Measurements from ENCODE around the gene FAM163B. TPM values are rescaled to one million over a fixed set of nuclear protein-coding genes. Genes with fewer than 3 reads are reported as not detected.

The FAM163B gene
- total and polyA plus RNA-seq, 2 donors (not counting 1 experiment from before 2014, with no cell fraction given) = not detected

GRCh38 chr9:133543772-133544467, 65.3 kb downstream of the FAM163B start:
- Histone ChIP-seq H3K9me3 (ENCODE audit: control extremely low read depth in 1 of 3, control insufficient read depth in 2 of 3, insufficient read depth in 1 of 3, low read length in 2 of 3) (no peaks in the 10 kb centered on the region), H3K4me2 (replicated peaks; ENCODE audit: low read depth, low read length, poor library complexity, severe bottlenecking) (no peak overlapping the region), H3K27me3 (replicated peaks in 1 of 4; ENCODE audit: control extremely low read depth in 1 of 4, control insufficient read depth in 3 of 4, insufficient read depth in 4 of 4, low read length in 3 of 4) (peaks cover 0 to 15% (median 6%) of the 10 kb centered on the region in 4 experiments), H3K4me1 (ENCODE audit: control insufficient read depth in 2 of 2, insufficient read depth in 2 of 2, low read length in 2 of 2) (peaks cover 12 to 14% of the 10 kb centered on the region in 2 donors), H3K9ac (ENCODE audit: low read length) (no peak overlapping the region), H3K4me3 (ENCODE audit: control extremely low read depth in 1 of 5, extremely low read depth in 1 of 5, insufficient read depth in 1 of 5, low read depth in 2 of 5, low read length in 4 of 5) (no peak overlapping the region), H3K79me2 (ENCODE audit: control insufficient read depth, insufficient read depth, low read length) (no peaks in the 10 kb centered on the region), H2AFZ (ENCODE audit: insufficient read depth, low read depth, low read length, poor library complexity, severe bottlenecking) (no peak overlapping the region), H3K36me3 (replicated peaks in 1 of 2; ENCODE audit: control extremely low read depth in 1 of 2, control insufficient read depth in 1 of 2, extremely low read depth in 1 of 2, insufficient read depth in 2 of 2, low read length in 1 of 2) (no peaks in the 10 kb centered on the region), H4K20me1 (ENCODE audit: control insufficient read depth, insufficient read depth, low read length, poor library complexity, severe bottlenecking) (no peaks in the 10 kb centered on the region), H3K27ac (ENCODE audit: low read length in 2 of 2) (no peak overlapping the region)
- no peak overlapping the region for H3K4me3 Mint-ChIP-seq
- DNase-seq (no peak), ATAC-seq (ENCODE audit: low read depth) (no peak)
- ChIA-PET POLR2A (no interaction called here), CTCF (no interaction called here)
- no peaks in the 10 kb centered on the region for H3K9me3 Mint-ChIP-seq (ENCODE audit: insufficient read depth)
- intact Hi-C loops (cut with micrococcal nuclease) = no loop called here
- WGBS (ENCODE audit: insufficient coverage) = 83% methylated on average over 16 of the region's 16 CpGs
- H3K27ac Mint-ChIP-seq = no peak overlapping the region
- peaks cover 15% of the 10 kb centered on the region for H3K4me1 Mint-ChIP-seq
- no peak for TF ChIP-seq CTCF (IDR thresholded peaks at IDR 0.05)
- no peak for TF ChIP-seq EZH2 (IDR thresholded peaks at IDR 0.05; ENCODE audit: borderline replicate concordance, insufficient read depth, low read depth, low read length, poor library complexity, severe bottlenecking)
- H3K27me3 Mint-ChIP-seq = peaks cover 20% of the 10 kb centered on the region

- POLR2A ChIA-PET = no interaction called here
- H3K9ac ChIP-seq (ENCODE audit: low read length) = no peak overlapping the region
- Mint-ChIP-seq H3K4me3 (no peak overlapping the region), H3K9me3 (ENCODE audit: insufficient read depth) (no peaks in the 10 kb centered on the region), H3K27ac (no peak overlapping the region), H3K27me3 (peaks cover 13% of the 10 kb centered on the region), H3K4me1 (peaks cover 15% of the 10 kb centered on the region)
- H3K79me2 ChIP-seq (ENCODE audit: control insufficient read depth, insufficient read depth, low read length) = no peaks in the 10 kb centered on the region
- H3K4me1 ChIP-seq (ENCODE audit: control insufficient read depth in 2 of 2, insufficient read depth in 2 of 2, low read length in 2 of 2) = peaks cover 12 to 14% of the 10 kb centered on the region in 2 donors
- H3K4me3 ChIP-seq (ENCODE audit: control extremely low read depth in 1 of 5, extremely low read depth in 1 of 5, insufficient read depth in 1 of 5, low read depth in 2 of 5, low read length in 4 of 5) = no peak overlapping the region
- H3K4me2 ChIP-seq (replicated peaks; ENCODE audit: low read depth, low read length, poor library complexity, severe bottlenecking) = no peak overlapping the region
- H4K20me1 ChIP-seq (ENCODE audit: control insufficient read depth, insufficient read depth, low read length, poor library complexity, severe bottlenecking) = no peaks in the 10 kb centered on the region
- ATAC-seq (ENCODE audit: low read depth) (no peak), DNase-seq (no peak)
- no peak overlapping the region for H3K27ac ChIP-seq (ENCODE audit: low read length in 2 of 2)
- TF ChIP-seq CTCF (IDR thresholded peaks at IDR 0.05) = no peak
- no peak for TF ChIP-seq EZH2 (IDR thresholded peaks at IDR 0.05; ENCODE audit: borderline replicate concordance, insufficient read depth, low read depth, low read length, poor library complexity, severe bottlenecking)
- no peak overlapping the region for H2AFZ ChIP-seq (ENCODE audit: insufficient read depth, low read depth, low read length, poor library complexity, severe bottlenecking)
- peaks cover 0 to 18% (median 6%) of the 10 kb centered on the region in 4 experiments for H3K27me3 ChIP-seq (replicated peaks in 1 of 4; ENCODE audit: control extremely low read depth in 1 of 4, control insufficient read depth in 3 of 4, insufficient read depth in 4 of 4, low read length in 3 of 4)
- WGBS (ENCODE audit: insufficient coverage) = 93% methylated on average over 6 of the region's 13 CpGs
- H3K9me3 ChIP-seq (ENCODE audit: control extremely low read depth in 1 of 3, control insufficient read depth in 2 of 3, insufficient read depth in 1 of 3, low read length in 2 of 3) = no peaks in the 10 kb centered on the region
- intact Hi-C loops (cut with micrococcal nuclease) = no loop called here
- CTCF ChIA-PET = no interaction called here
- no peaks in the 10 kb centered on the region for H3K36me3 ChIP-seq (replicated peaks in 1 of 2; ENCODE audit: control extremely low read depth in 1 of 2, control insufficient read depth in 1 of 2, extremely low read depth in 1 of 2, insufficient read depth in 2 of 2, low read length in 1 of 2)
Measured at GRCh38 chr9:133542002-133542401, 67.2 kb downstream of the FAM163B start.
